Measurements from ENCODE around the gene KRTAP27-1.

- TF ChIP-seq CTCF (IDR thresholded peaks at IDR 0.05): no peak
- TF ChIP-seq EP300 (IDR thresholded peaks at IDR 0.05): no peak
- TF ChIP-seq POLR2AphosphoS5 (IDR thresholded peaks at IDR 0.05): no peak
- no peak for TF ChIP-seq POLR2A (IDR thresholded peaks at IDR 0.05)
Observed at GRCh38 chr21:30333736-30334135, 3.8 kb downstream of the KRTAP27-1 start.

Measured in gastroesophageal sphincter (tissue), 3 donors.